GM12872 (cell line): Measurements from ENCODE around the gene C17orf100.

Experiments used
- CTCF ChIP-seq: IDR thresholded peaks from 3 replicates; pipeline ENCODE4 v1.5.1; 2011; ENCODE audit warnings: low read depth, mild to moderate bottlenecking, low read length, moderate library complexity; ENCODE audit not compliant: insufficient read depth

C17orf100 gene

GRCh38 chr17:6626616-6627015 is 24.9 kb upstream of the C17orf100 start:
- TF ChIP-seq CTCF = no peak

GRCh38 chr17:6627019-6627418 is 24.5 kb upstream of the C17orf100 start:
- no peak for TF ChIP-seq CTCF

GRCh38 chr17:6630390-6630789 is 21.2 kb upstream of the C17orf100 start:
- TF ChIP-seq CTCF = no peak

- no peak for TF ChIP-seq CTCF
Measured at GRCh38 chr17:6632530-6632929, 19.0 kb upstream of the C17orf100 start.

- no peak for TF ChIP-seq CTCF
Measured at GRCh38 chr17:6633263-6633662, 18.3 kb upstream of the C17orf100 start.

GRCh38 chr17:6636105-6636504 is 15.5 kb upstream of the C17orf100 start:
- TF ChIP-seq CTCF = no peak

GRCh38 chr17:6636616-6637457 is 14.7 kb upstream of the C17orf100 start:
- TF ChIP-seq CTCF = no peak
